ENCODE measurements around the gene USP2. TPM values are rescaled to one million over a fixed set of nuclear protein-coding genes. Genes with fewer than 3 reads are reported as not detected.

USP2 gene
- total and polyA plus RNA-seq, 9 donors: 8.3 to 53.3 (median 37.8) TPM

- no peaks in the 10 kb centered on the region for H3K36me3 ChIP-seq (ENCODE audit: control insufficient read depth, insufficient read depth, low read length)
- peaks cover 42% of the 10 kb centered on the region for H3K4me1 ChIP-seq (ENCODE audit: control insufficient read depth, insufficient read depth, low read length)
- peaks cover 11% of the 10 kb centered on the region for H3K27me3 ChIP-seq (ENCODE audit: control insufficient read depth, insufficient read depth, low read length)
- WGBS (ENCODE audit: insufficient coverage): 73% methylated on average over 9 of the region's 10 CpGs
- no peak overlapping the region for H3K27ac ChIP-seq (ENCODE audit: low read length)
- H3K4me3 ChIP-seq (ENCODE audit: low read length): no peak overlapping the region
- no peaks in the 10 kb centered on the region for H3K9me3 ChIP-seq (replicated peaks; ENCODE audit: control insufficient read depth, low read depth, low read length)
- DNase-seq: peak; percentile 32
These were observed 38.9 kb downstream of the USP2 start for GRCh38 chr11:119342362-119343130.

GRCh38 chr11:119342023-119342300 is 39.5 kb downstream of the USP2 start:
- Histone ChIP-seq H3K9me3 (replicated peaks; ENCODE audit: control insufficient read depth, low read depth, low read length) (no peaks in the 10 kb centered on the region), H3K27ac (ENCODE audit: low read length) (no peak overlapping the region), H3K4me1 (ENCODE audit: control insufficient read depth, insufficient read depth, low read length) (peaks cover 47% of the 10 kb centered on the region), H3K36me3 (ENCODE audit: control insufficient read depth, insufficient read depth, low read length) (peaks cover 2% of the 10 kb centered on the region), H3K4me3 (ENCODE audit: low read length) (no peak overlapping the region), H3K27me3 (ENCODE audit: control insufficient read depth, insufficient read depth, low read length) (peaks cover 11% of the 10 kb centered on the region)
- 77% methylated on average over 5 of the region's 7 CpGs for WGBS (ENCODE audit: insufficient coverage)
- peak; percentile 23 for DNase-seq

- Histone ChIP-seq H3K9me3 (replicated peaks; ENCODE audit: control insufficient read depth, low read depth, low read length) (no peaks in the 10 kb centered on the region), H3K27me3 (ENCODE audit: control insufficient read depth, insufficient read depth, low read length) (peaks cover 11% of the 10 kb centered on the region), H3K27ac (ENCODE audit: low read length) (peak overlapping the region; percentile 94), H3K4me3 (ENCODE audit: low read length) (no peak overlapping the region), H3K4me1 (ENCODE audit: control insufficient read depth, insufficient read depth, low read length) (peaks cover 47% of the 10 kb centered on the region), H3K36me3 (ENCODE audit: control insufficient read depth, insufficient read depth, low read length) (peaks cover 6% of the 10 kb centered on the region)
- DNase-seq: peak; percentile 64
- 48% methylated on average over 11 of the region's 16 CpGs for WGBS (ENCODE audit: insufficient coverage)
These were observed 40.1 kb downstream of the USP2 start for GRCh38 chr11:119341222-119342022.

GRCh38 chr11:119340335-119341221 is 40.9 kb downstream of the USP2 start, which contains the start of gene C1QTNF5:
Gene C1QTNF5 (minus strand): TSS chr11:119340883. CDS start chr11:119340397, 486 bp downstream.
- peaks cover 49% of the 10 kb centered on the region for H3K4me1 ChIP-seq (ENCODE audit: control insufficient read depth, insufficient read depth, low read length)
- H3K27ac ChIP-seq (ENCODE audit: low read length): peak within 1 kb of the TSS; percentile 94
- peak within 1 kb of the TSS; percentile 68 for H3K4me3 ChIP-seq (ENCODE audit: low read length)
- H3K9me3 ChIP-seq (replicated peaks; ENCODE audit: control insufficient read depth, low read depth, low read length): no peaks in the 10 kb centered on the region
- peaks cover 11% of the 10 kb centered on the region for H3K36me3 ChIP-seq (ENCODE audit: control insufficient read depth, insufficient read depth, low read length)
- DNase-seq: peak; percentile 97
- peaks cover 11% of the 10 kb centered on the region for H3K27me3 ChIP-seq (ENCODE audit: control insufficient read depth, insufficient read depth, low read length)
- under 1% methylated on average over 49 of the region's 53 CpGs for WGBS (ENCODE audit: insufficient coverage)

GRCh38 chr11:119339589-119340334 is 41.7 kb downstream of the USP2 start:
- H3K27me3 ChIP-seq (ENCODE audit: control insufficient read depth, insufficient read depth, low read length): peaks cover 11% of the 10 kb centered on the region
- peak; percentile 86 for DNase-seq
- no peaks in the 10 kb centered on the region for H3K9me3 ChIP-seq (replicated peaks; ENCODE audit: control insufficient read depth, low read depth, low read length)
- peaks cover 57% of the 10 kb centered on the region for H3K4me1 ChIP-seq (ENCODE audit: control insufficient read depth, insufficient read depth, low read length)
- peaks cover 11% of the 10 kb centered on the region for H3K36me3 ChIP-seq (ENCODE audit: control insufficient read depth, insufficient read depth, low read length)
- 2% methylated on average over 86 of the region's 86 CpGs for WGBS (ENCODE audit: insufficient coverage)
- H3K27ac ChIP-seq (ENCODE audit: low read length): peak overlapping the region; percentile 94
- peak overlapping the region; percentile 68 for H3K4me3 ChIP-seq (ENCODE audit: low read length)

- Histone ChIP-seq H3K4me1 (ENCODE audit: control insufficient read depth, insufficient read depth, low read length) (peaks cover 56% of the 10 kb centered on the region), H3K36me3 (ENCODE audit: control insufficient read depth, insufficient read depth, low read length) (peaks cover 11% of the 10 kb centered on the region), H3K4me3 (ENCODE audit: low read length) (peak overlapping the region; percentile 57), H3K27ac (ENCODE audit: low read length) (no peak overlapping the region), H3K27me3 (ENCODE audit: control insufficient read depth, insufficient read depth, low read length) (peaks cover 11% of the 10 kb centered on the region), H3K9me3 (replicated peaks; ENCODE audit: control insufficient read depth, low read depth, low read length) (no peaks in the 10 kb centered on the region)
- DNase-seq: peak; percentile 52
- WGBS (ENCODE audit: insufficient coverage): 24% methylated on average over 7 of the region's 11 CpGs
These were observed 42.4 kb downstream of the USP2 start for GRCh38 chr11:119338965-119339588.

- Histone ChIP-seq H3K27me3 (ENCODE audit: control insufficient read depth, insufficient read depth, low read length) (peaks cover 11% of the 10 kb centered on the region), H3K4me1 (ENCODE audit: control insufficient read depth, insufficient read depth, low read length) (peaks cover 55% of the 10 kb centered on the region), H3K9me3 (replicated peaks; ENCODE audit: control insufficient read depth, low read depth, low read length) (no peaks in the 10 kb centered on the region), H3K36me3 (ENCODE audit: control insufficient read depth, insufficient read depth, low read length) (peaks cover 11% of the 10 kb centered on the region), H3K4me3 (ENCODE audit: low read length) (peak overlapping the region; percentile 57), H3K27ac (ENCODE audit: low read length) (no peak overlapping the region)
- 3% methylated on average over 8 of the region's 17 CpGs for WGBS (ENCODE audit: insufficient coverage)
- DNase-seq: peak; percentile 83
These were observed 43.1 kb downstream of the USP2 start for GRCh38 chr11:119338318-119338890.

GRCh38 chr11:119337581-119338317 is 43.7 kb downstream of the USP2 start:
- peaks cover 55% of the 10 kb centered on the region for H3K4me1 ChIP-seq (ENCODE audit: control insufficient read depth, insufficient read depth, low read length)
- peaks cover 11% of the 10 kb centered on the region for H3K27me3 ChIP-seq (ENCODE audit: control insufficient read depth, insufficient read depth, low read length)
- H3K27ac ChIP-seq (ENCODE audit: low read length): no peak overlapping the region

More at GRCh38 chr11:119337581-119338317, 43.7 kb downstream of the USP2 start:
- peak; percentile 46 for DNase-seq
- H3K36me3 ChIP-seq (ENCODE audit: control insufficient read depth, insufficient read depth, low read length): peaks cover 11% of the 10 kb centered on the region
- 42% methylated on average over 2 of the region's 9 CpGs for WGBS (ENCODE audit: insufficient coverage)
- H3K4me3 ChIP-seq (ENCODE audit: low read length): no peak overlapping the region
- no peaks in the 10 kb centered on the region for H3K9me3 ChIP-seq (replicated peaks; ENCODE audit: control insufficient read depth, low read depth, low read length)
